ENCODE results near the gene POLR2L.

The POLR2L gene

GRCh38 chr11:808427-809286, 33.7 kb downstream of the POLR2L start:
- DNase-seq = no peak

- DNase-seq = no peak
Observed at GRCh38 chr11:804599-804964, 37.7 kb downstream of the POLR2L start.

- DNase-seq = peak; percentile 67
Observed at GRCh38 chr11:803770-804598, 38.3 kb downstream of the POLR2L start.

GRCh38 chr11:803467-803742, 38.9 kb downstream of the POLR2L start:
- no peak for DNase-seq

- no peak for DNase-seq
Observed at GRCh38 chr11:802693-803466, 39.4 kb downstream of the POLR2L start.

GRCh38 chr11:802018-802617, 40.2 kb downstream of the POLR2L start:
- DNase-seq = no peak

GRCh38 chr11:801097-801780, 41.1 kb downstream of the POLR2L start:
- no peak for DNase-seq

GRCh38 chr11:800473-800872, 41.9 kb downstream of the POLR2L start:
- DNase-seq = no peak

GRCh38 chr11:799641-800316, 42.5 kb downstream of the POLR2L start:
- no peak for DNase-seq

GRCh38 chr11:798093-798713, 44.1 kb downstream of the POLR2L start, which contains the start of gene SLC25A22:
Gene SLC25A22, minus strand, starts transcription at chr11:798281. Its CDS starts 3,275 bp downstream, at chr11:795006.
- DNase-seq = peak; percentile 86

GRCh38 chr11:797296-798092, 44.8 kb downstream of the POLR2L start:
- peak; percentile 91 for DNase-seq

- no peak for DNase-seq
Observed at GRCh38 chr11:796565-797295, 45.6 kb downstream of the POLR2L start.

- no peak for DNase-seq
Observed at GRCh38 chr11:795634-796564, 46.4 kb downstream of the POLR2L start.

GRCh38 chr11:794766-795633, 47.3 kb downstream of the POLR2L start:
- no peak for DNase-seq

- no peak for DNase-seq
Observed at GRCh38 chr11:794013-794765, 48.1 kb downstream of the POLR2L start.

- no peak for DNase-seq
Observed at GRCh38 chr11:793556-793955, 48.8 kb downstream of the POLR2L start.

GRCh38 chr11:792873-793272, 49.5 kb downstream of the POLR2L start:
- no peak for DNase-seq

All from NCI-H345 (cell line).